ENCODE results near the gene HSFX3.
"Not testable (repeated sequence)": the region's sequence is repeated elsewhere in the genome, so short reads cannot be mapped to it uniquely, and the experiment has no call there.

The HSFX3 gene, protein sequence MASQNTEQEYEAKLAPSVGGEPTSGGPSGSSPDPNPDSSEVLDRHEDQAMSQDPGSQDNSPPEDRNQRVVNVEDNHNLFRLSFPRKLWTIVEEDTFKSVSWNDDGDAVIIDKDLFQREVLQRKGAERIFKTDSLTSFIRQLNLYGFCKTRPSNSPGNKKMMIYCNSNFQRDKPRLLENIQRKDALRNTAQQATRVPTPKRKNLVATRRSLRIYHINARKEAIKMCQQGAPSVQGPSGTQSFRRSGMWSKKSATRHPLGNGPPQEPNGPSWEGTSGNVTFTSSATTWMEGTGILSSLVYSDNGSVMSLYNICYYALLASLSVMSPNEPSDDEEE

DNA sequence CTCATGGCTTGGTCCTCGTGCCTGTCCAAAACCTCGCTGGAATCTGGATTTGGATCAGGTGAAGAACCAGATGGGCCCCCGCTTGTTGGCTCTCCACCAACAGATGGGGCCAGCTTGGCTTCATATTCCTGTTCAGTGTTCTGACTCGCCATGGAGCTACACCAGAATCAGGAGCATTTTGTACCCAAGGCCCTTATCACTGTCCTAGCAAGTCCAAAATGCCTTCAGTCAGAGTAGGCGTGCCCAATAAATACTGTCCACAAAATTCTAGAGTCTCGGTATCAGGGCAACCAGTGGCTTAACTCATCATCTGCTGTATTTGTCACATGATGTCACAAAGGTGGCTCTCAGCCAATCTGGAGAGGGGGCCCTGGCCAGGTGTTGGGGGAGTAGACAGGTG lies at the start of gene HSFX3:
HSFX3 (minus strand) TSS at position 224 of the 400 bp plus-strand sequence; CDS start at position 152, 72 bp downstream.
- not testable (repeated sequence) for H3K9ac ChIP-seq (ENCODE audit: low read depth, low read length); H3K9me3 ChIP-seq (ENCODE audit: insufficient read depth, low read depth, low read length); H3K4me3 ChIP-seq (ENCODE audit: low read length); H3K4me1 ChIP-seq (ENCODE audit: insufficient read depth, low read length); H3K36me3 ChIP-seq (ENCODE audit: insufficient read depth, low read depth, low read length); H3K27me3 ChIP-seq (ENCODE audit: insufficient read depth, low read length); H3K27ac ChIP-seq (ENCODE audit: low read length)

DNA sequence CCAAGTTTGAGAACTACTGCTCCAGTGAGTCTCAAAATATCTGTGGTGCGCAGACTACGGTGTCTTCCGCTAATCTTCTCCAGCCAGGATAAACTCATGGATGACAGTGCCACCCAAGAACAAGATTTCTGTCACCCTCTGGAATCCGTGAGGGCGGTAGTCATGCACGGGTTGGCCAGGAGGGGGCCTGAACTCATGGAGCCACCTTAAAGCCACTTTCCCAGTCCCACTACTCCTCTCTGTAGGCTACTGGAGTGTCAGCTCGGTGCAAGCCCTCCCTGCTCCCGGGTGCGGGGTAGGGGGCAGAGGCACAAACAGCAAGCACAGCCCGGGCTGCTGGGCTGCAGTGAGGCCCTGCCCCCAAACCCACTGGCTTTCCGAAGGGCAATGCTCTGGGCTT lies 48.9 kb upstream of the HSFX3 start:
- not testable (repeated sequence) for H3K4me3 ChIP-seq (ENCODE audit: low read length); H3K4me1 ChIP-seq (ENCODE audit: insufficient read depth, low read length); H3K9ac ChIP-seq (ENCODE audit: low read depth, low read length); H3K27ac ChIP-seq (ENCODE audit: low read length); H3K9me3 ChIP-seq (ENCODE audit: insufficient read depth, low read depth, low read length); H3K36me3 ChIP-seq (ENCODE audit: insufficient read depth, low read depth, low read length); H3K27me3 ChIP-seq (ENCODE audit: insufficient read depth, low read length)

DNA sequence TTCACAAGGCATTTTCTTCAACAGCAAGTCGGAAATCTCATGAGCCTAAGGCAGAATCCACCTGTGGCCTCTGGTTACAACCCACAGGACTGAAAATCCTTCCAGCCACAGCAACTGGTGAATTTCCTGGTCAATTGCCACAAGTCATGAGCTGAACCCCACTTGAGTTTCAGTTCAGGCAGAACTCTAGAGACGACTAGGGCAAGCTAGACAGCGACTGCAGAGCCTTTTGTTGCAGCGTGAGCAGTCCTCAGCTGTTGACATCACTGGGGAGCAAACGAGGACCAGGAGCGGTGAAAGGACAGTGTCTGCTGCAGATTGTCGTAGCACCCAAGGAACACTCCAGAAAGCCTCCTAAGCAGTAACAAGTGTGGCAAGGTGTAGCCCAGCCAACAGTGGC lies 46.2 kb upstream of the HSFX3 start:
- H3K9ac ChIP-seq (ENCODE audit: low read depth, low read length); H3K4me3 ChIP-seq (ENCODE audit: low read length); H3K27ac ChIP-seq (ENCODE audit: low read length); H3K27me3 ChIP-seq (ENCODE audit: insufficient read depth, low read length); H3K9me3 ChIP-seq (ENCODE audit: insufficient read depth, low read depth, low read length); H3K36me3 ChIP-seq (ENCODE audit: insufficient read depth, low read depth, low read length); H3K4me1 ChIP-seq (ENCODE audit: insufficient read depth, low read length): not testable (repeated sequence)

DNA sequence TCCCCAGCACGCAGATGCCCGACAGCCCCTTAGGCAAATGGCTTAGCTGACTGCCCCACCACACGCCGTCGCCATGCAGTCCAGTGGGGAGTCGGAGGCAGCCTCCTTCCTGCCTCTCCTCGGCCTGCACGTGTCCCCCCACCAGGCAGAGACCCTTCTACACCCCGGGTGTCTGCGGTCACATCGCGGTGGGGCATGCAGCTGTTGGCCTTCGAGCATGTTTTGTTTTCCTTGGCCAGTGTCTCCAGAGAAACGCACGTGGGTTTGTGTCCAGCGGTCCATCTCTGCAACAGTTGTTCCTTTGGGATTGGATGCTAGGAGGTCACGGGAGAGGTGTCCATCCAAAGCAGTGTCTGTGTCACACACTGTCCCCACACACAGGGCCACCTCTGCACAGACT lies 45.5 kb upstream of the HSFX3 start, which contains the start of gene HSFX2:
HSFX2 (minus strand) TSS at position 101 of the 400 bp plus-strand sequence. CDS start 614 bp downstream, outside the sequence.
- H3K36me3 ChIP-seq (ENCODE audit: insufficient read depth, low read depth, low read length); H3K4me3 ChIP-seq (ENCODE audit: low read length); H3K27me3 ChIP-seq (ENCODE audit: insufficient read depth, low read length); H3K4me1 ChIP-seq (ENCODE audit: insufficient read depth, low read length); H3K9me3 ChIP-seq (ENCODE audit: insufficient read depth, low read depth, low read length); H3K27ac ChIP-seq (ENCODE audit: low read length); H3K9ac ChIP-seq (ENCODE audit: low read depth, low read length): not testable (repeated sequence)

DNA sequence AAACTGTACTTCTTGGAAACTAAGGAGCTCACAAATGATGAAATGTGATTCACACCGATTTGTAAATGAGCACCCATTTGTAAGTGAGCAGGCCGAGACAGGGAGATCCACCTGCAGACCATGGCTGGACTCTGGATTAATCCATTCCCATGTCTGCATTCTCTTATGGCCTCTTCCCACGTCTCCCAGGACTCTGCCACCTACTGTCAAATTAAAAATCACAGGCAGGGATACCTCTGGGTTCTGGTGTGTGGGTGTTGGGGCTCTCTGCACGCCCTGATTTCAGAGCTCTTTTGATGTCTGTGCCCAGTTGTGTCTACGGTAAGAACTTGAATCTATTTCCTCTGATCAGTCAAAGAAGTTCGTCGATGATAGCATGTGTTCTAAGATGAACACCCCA lies 41.3 kb upstream of the HSFX3 start:
- not testable (repeated sequence) for H3K9ac ChIP-seq (ENCODE audit: low read depth, low read length); H3K4me3 ChIP-seq (ENCODE audit: low read length); H3K4me1 ChIP-seq (ENCODE audit: insufficient read depth, low read length); H3K27me3 ChIP-seq (ENCODE audit: insufficient read depth, low read length); H3K36me3 ChIP-seq (ENCODE audit: insufficient read depth, low read depth, low read length); H3K9me3 ChIP-seq (ENCODE audit: insufficient read depth, low read depth, low read length); H3K27ac ChIP-seq (ENCODE audit: low read length)

DNA sequence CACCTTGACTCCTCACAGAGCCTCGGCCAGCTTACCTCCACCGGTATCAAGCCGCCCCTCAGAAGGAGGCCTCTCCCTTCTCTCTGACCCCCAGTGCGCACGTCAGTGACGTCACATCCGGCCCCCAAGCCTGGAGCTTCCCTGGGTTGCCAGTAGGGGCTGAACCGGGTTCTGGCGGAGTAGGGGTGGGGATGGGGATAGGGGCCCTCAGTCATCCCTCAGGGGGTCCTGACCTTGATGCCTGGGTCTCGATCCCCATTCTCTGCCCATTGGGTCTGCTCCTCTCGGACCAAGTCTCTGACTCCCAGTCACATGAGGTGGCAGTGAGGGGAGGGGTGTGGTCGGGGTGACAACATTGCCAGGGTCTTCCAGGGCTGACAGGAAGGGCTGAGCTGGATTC lies 37.6 kb upstream of the HSFX3 start, which contains the start of gene MAGEA9B:
MAGEA9B (minus strand) TSS at position 101 of the 400 bp plus-strand sequence. CDS start 4,280 bp downstream, outside the sequence.
- not testable (repeated sequence) for H3K36me3 ChIP-seq (ENCODE audit: insufficient read depth, low read depth, low read length); H3K9ac ChIP-seq (ENCODE audit: low read depth, low read length); H3K4me3 ChIP-seq (ENCODE audit: low read length); H3K27me3 ChIP-seq (ENCODE audit: insufficient read depth, low read length); H3K4me1 ChIP-seq (ENCODE audit: insufficient read depth, low read length); H3K27ac ChIP-seq (ENCODE audit: low read length); H3K9me3 ChIP-seq (ENCODE audit: insufficient read depth, low read depth, low read length)

DNA sequence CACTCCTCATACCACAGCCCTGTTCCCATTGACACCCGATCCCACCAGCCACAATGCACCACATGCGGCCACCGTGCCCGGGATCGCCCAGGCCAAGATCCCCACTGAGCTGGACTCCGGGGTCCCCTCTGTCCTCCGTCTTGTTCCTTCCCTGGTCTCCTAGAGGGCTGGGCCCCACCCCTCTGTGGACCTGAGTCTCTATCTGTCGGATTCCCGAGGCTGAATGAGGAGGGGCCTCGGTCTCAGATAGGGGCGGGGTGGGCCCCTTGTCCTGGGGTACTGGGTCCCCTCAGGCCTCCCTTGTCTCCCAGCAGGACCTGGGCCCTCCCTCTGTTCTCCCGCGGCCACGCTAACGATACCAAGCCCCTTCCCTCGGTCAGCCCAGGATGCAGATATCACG lies 35.9 kb upstream of the HSFX3 start:
- not testable (repeated sequence) for H3K4me1 ChIP-seq (ENCODE audit: insufficient read depth, low read length); H3K4me3 ChIP-seq (ENCODE audit: low read length); H3K27me3 ChIP-seq (ENCODE audit: insufficient read depth, low read length); H3K36me3 ChIP-seq (ENCODE audit: insufficient read depth, low read depth, low read length); H3K9me3 ChIP-seq (ENCODE audit: insufficient read depth, low read depth, low read length); H3K27ac ChIP-seq (ENCODE audit: low read length); H3K9ac ChIP-seq (ENCODE audit: low read depth, low read length)

DNA sequence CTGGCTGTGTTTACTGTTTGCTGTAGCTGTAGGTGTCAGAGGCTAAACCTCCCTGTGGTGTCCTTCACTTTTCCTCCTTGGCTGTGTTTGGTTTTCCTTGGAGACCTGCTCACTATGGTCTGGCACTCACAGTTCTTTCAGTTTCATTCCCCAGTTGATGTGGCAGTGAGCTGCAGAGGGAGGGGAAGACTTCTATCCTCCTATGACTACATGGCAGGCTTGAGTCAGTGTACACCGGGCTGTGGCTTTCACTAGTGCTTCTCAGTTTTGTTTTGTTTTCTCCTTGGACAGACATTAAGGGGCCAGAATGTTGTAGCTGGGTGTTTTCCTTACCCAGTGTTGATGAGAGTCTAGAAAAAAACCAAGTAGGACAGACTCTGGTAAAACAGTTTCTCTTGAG lies 23.7 kb upstream of the HSFX3 start:
- H3K4me3 ChIP-seq (ENCODE audit: low read length); H3K27ac ChIP-seq (ENCODE audit: low read length); H3K36me3 ChIP-seq (ENCODE audit: insufficient read depth, low read depth, low read length); H3K27me3 ChIP-seq (ENCODE audit: insufficient read depth, low read length); H3K9me3 ChIP-seq (ENCODE audit: insufficient read depth, low read depth, low read length); H3K4me1 ChIP-seq (ENCODE audit: insufficient read depth, low read length); H3K9ac ChIP-seq (ENCODE audit: low read depth, low read length): not testable (repeated sequence)

DNA sequence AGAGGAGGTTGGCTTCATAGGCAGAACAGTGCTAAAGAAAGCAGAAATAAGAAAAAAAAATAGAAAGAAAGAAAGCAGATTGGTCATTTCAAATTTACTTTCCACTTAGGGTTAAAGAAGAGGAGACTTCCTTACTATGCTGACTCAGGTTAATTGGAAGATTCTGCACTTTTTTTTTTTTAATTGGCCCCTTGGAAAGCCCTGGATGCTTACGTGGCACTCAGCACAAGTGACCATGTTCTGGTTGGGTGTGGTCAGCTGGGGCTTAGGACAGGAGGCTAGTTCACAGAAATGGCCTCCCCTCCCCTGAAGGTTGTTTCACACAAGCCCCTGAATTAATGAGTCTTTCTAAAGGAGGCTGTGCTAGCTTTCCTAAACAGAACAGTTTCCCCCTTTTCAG lies 23.0 kb upstream of the HSFX3 start:
- Histone ChIP-seq H3K4me1 (ENCODE audit: insufficient read depth, low read length) (no peaks in the 10 kb centered on the region), H3K4me3 (ENCODE audit: low read length) (no peak overlapping the region), H3K27me3 (ENCODE audit: insufficient read depth, low read length) (no peaks in the 10 kb centered on the region), H3K27ac (ENCODE audit: low read length) (no peak overlapping the region), H3K36me3 (ENCODE audit: insufficient read depth, low read depth, low read length) (no peaks in the 10 kb centered on the region), H3K9ac (ENCODE audit: low read depth, low read length) (no peak overlapping the region), H3K9me3 (ENCODE audit: insufficient read depth, low read depth, low read length) (no peaks in the 10 kb centered on the region)

DNA sequence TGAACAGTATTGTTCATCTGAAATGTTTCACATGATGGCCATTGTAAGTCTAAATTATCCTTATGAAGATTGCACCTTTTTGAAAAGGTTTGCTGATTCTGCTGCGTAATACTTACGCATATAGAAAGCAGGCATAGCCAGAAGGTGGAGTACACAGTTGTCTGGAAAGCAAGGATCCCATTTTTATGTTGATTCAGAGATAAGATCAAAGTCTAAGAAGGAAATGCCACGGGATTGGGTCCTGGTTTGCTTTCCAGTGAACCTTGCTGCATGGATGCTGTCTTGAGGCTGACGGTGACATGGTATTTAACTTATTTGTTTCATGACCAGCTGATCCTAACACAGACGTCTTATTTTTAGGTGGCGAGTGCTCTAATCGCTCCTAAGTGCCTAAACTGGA lies 22.0 kb upstream of the HSFX3 start:
- Histone ChIP-seq H3K9ac (ENCODE audit: low read depth, low read length) (no peak overlapping the region), H3K36me3 (ENCODE audit: insufficient read depth, low read depth, low read length) (no peaks in the 10 kb centered on the region), H3K4me3 (ENCODE audit: low read length) (no peak overlapping the region), H3K27me3 (ENCODE audit: insufficient read depth, low read length) (no peaks in the 10 kb centered on the region), H3K9me3 (ENCODE audit: insufficient read depth, low read depth, low read length) (no peaks in the 10 kb centered on the region), H3K27ac (ENCODE audit: low read length) (no peak overlapping the region), H3K4me1 (ENCODE audit: insufficient read depth, low read length) (no peaks in the 10 kb centered on the region)

DNA sequence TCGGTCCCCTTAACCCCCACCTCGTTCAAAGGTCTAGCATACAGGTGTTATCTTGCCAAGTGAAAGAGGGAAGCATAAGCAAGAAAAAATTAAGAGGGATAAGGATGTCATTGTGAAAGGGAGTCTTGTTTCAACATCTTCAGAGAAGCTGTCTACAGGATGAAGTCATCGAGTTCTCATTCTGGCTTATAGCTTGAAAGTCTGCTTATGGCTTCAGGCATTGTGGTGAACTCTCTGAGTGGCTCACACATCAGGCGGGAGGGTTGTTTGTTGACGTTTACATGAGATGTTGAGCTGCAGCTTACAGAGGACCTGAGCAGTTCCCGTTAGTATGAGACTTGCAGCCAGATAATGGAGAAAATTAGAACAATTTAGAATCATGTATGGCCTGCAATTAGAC lies 20.9 kb upstream of the HSFX3 start:
- no peaks in the 10 kb centered on the region for H3K27me3 ChIP-seq (ENCODE audit: insufficient read depth, low read length)
- no peaks in the 10 kb centered on the region for H3K4me1 ChIP-seq (ENCODE audit: insufficient read depth, low read length)
- H3K9ac ChIP-seq (ENCODE audit: low read depth, low read length) = no peak overlapping the region
- no peak overlapping the region for H3K27ac ChIP-seq (ENCODE audit: low read length)
- no peaks in the 10 kb centered on the region for H3K9me3 ChIP-seq (ENCODE audit: insufficient read depth, low read depth, low read length)
- H3K4me3 ChIP-seq (ENCODE audit: low read length) = no peak overlapping the region
- no peaks in the 10 kb centered on the region for H3K36me3 ChIP-seq (ENCODE audit: insufficient read depth, low read depth, low read length)

DNA sequence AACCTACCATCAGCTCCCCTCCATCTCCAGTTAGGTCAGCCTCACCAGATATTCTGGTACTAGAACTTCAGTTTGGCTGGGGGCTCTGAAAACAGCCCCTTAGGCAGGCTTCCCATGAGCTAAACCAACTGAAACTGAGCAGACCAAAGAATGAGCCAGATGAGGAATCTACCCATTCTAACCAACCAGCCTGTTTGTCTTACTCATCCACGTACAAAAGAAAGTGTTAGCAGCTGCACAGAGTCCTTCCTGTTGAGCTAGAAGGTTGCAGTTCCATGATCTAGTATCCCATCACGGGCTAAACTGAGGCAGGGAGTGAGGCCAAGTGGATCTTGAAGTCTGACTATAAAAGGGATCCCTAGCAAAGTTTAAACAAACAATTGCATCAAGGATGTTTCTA lies 20.0 kb upstream of the HSFX3 start:
- Histone ChIP-seq H3K9ac (ENCODE audit: low read depth, low read length) (no peak overlapping the region), H3K27ac (ENCODE audit: low read length) (no peak overlapping the region), H3K27me3 (ENCODE audit: insufficient read depth, low read length) (no peaks in the 10 kb centered on the region), H3K36me3 (ENCODE audit: insufficient read depth, low read depth, low read length) (no peaks in the 10 kb centered on the region), H3K4me1 (ENCODE audit: insufficient read depth, low read length) (no peaks in the 10 kb centered on the region), H3K4me3 (ENCODE audit: low read length) (no peak overlapping the region), H3K9me3 (ENCODE audit: insufficient read depth, low read depth, low read length) (no peaks in the 10 kb centered on the region)

Data from iPS-20b (cell line).